K562 (cell line): ENCODE data around the gene BCORL1. TPM values are rescaled to one million over a fixed set of nuclear protein-coding genes. Genes with fewer than 3 reads are reported as not detected.

Experiments
- ATAC-seq: fragments of 200-7000 bp; cut with Tn5 transposase; 3 replicates; pipeline ENCODE4 v1.9.1; 2020; ENCODE audit warnings: moderate library complexity
- BruUV-seq: library from RNA; stranded (reverse); fragments of 400-500 nt; replicated peaks from 2 replicates; lab custom pipeline; 2021; lab: Mats Ljungman, UMichigan
- CTCF ChIA-PET: fragments of 300-600 bp; formaldehyde crosslinking; extraction: SDS; loops from one replicate; lab custom pipeline; 2021; ENCODE audit warnings: low intra/inter-chr PET ratio; lab: Yijun Ruan, JAX
- POLR2A ChIA-PET: fragments of 300-600, 350-650 bp; sonication (Branson Sonifier 250); formaldehyde crosslinking; extraction: SDS; loops from one replicate; lab custom pipeline; 2021; ENCODE audit warnings: antibody characterized with exemption, inconsistent platforms; lab: Yijun Ruan, JAX
- DNase-seq, 4 experiments: peaks; one replicate each; pipeline versions ENCODE4 v3.0.0 to v3.0.0-alpha.2; 2011 to 2018; ENCODE audit warnings: low spot score in 3 of 4, mixed read lengths in 3 of 4; ENCODE audit errors: extremely low read depth in 1 of 4
- FAIRE-seq: peaks from 2 replicates; lab custom pipeline; 2011; peaks lifted over from hg19 to GRCh38; lab: Jason Lieb, UNC
- H2AFZ ChIP-seq: 2 replicates; pipeline ENCODE4 v1.6.0; 2011; ENCODE audit warnings: low read depth, low read length, control low read depth, inconsistent platforms
- H3K27ac ChIP-seq: fragments of 200-600 bp; 3 replicates; pipeline ENCODE4 v1.8.0; 2011; ENCODE audit warnings: low read depth, mild to moderate bottlenecking, control low read depth, inconsistent platforms, low read length, moderate library complexity, mixed read lengths; ENCODE audit errors: extremely low read depth
- H3K27me3 ChIP-seq, 2 experiments: fragments of 300-600 bp in 1 of 2; 2 replicates in 1 of 2; 3 replicates in 1 of 2; pipeline versions ENCODE4 v1.6.0 to v1.8.0; 2011; ENCODE audit warnings: inconsistent platforms in 2 of 2, low read length in 2 of 2, mild to moderate bottlenecking in 1 of 2, mixed read lengths in 1 of 2, moderate library complexity in 1 of 2; ENCODE audit not compliant: control insufficient read depth in 2 of 2, insufficient read depth in 2 of 2
- H3K36me3 ChIP-seq: fragments of 300-600 bp; 3 replicates; pipeline ENCODE4 v1.8.0; 2011; ENCODE audit warnings: mild to moderate bottlenecking, low read length, inconsistent platforms; ENCODE audit not compliant: control insufficient read depth, insufficient read depth
- H3K4me1 ChIP-seq, 2 experiments: fragments of 200-600 bp in 1 of 2; replicated peaks in 1 of 2; 2 replicates in 1 of 2; 3 replicates in 1 of 2; pipeline versions ENCODE4 v1.5.1 to v1.8.0; 2011; ENCODE audit warnings: inconsistent platforms in 2 of 2, low read length in 2 of 2, mild to moderate bottlenecking in 1 of 2, mixed read lengths in 1 of 2, moderate library complexity in 1 of 2; ENCODE audit not compliant: control insufficient read depth in 2 of 2, insufficient read depth in 2 of 2
- H3K4me2 ChIP-seq: 2 replicates; pipeline ENCODE4 v1.6.1; 2011; ENCODE audit warnings: low read length, control low read depth, inconsistent platforms, mixed read lengths; ENCODE audit not compliant: insufficient read depth
- H3K4me3 ChIP-seq: fragments of 200-600 bp; sonication (generic), shearing (Covaris generic); 2 replicates; pipeline ENCODE4 v1.5.1; 2016; ENCODE audit warnings: control low read depth, inconsistent platforms
- H3K79me2 ChIP-seq: fragments of 200-600 bp; 3 replicates; pipeline ENCODE4 v1.8.0; 2011; ENCODE audit warnings: low read length, inconsistent platforms; ENCODE audit not compliant: control insufficient read depth, insufficient read depth
- H3K9ac ChIP-seq, 2 experiments: 2 replicates each; pipeline versions ENCODE4 v1.6.0 to v1.6.1; 2011; ENCODE audit warnings: low read depth in 2 of 2, low read length in 2 of 2, control low read depth in 1 of 2, inconsistent platforms in 1 of 2, mild to moderate bottlenecking in 1 of 2, mixed read lengths in 1 of 2; ENCODE audit not compliant: insufficient read depth in 1 of 2
- H3K9me1 ChIP-seq: one replicate; pipeline ENCODE4 v1.6.0; 2011; ENCODE audit warnings: inconsistent platforms, mild to moderate bottlenecking, low read length, moderate library complexity; ENCODE audit not compliant: control insufficient read depth, insufficient read depth
- H3K9me3 ChIP-seq: replicated peaks from 2 replicates; pipeline ENCODE4 v1.5.1; 2011; ENCODE audit warnings: low read depth, low read length, inconsistent platforms; ENCODE audit not compliant: control insufficient read depth, insufficient read depth
- H4K20me1 ChIP-seq: replicated peaks from 2 replicates; pipeline ENCODE4 v1.6.1; 2011; ENCODE audit warnings: low read length, inconsistent platforms, mixed read lengths; ENCODE audit not compliant: control insufficient read depth, insufficient read depth
- CREM ChIP-seq: IDR thresholded peaks from 2 replicates; pipeline ENCODE4 v1.6.1; 2014; ENCODE audit warnings: antibody characterized with exemption, low read depth
- EGR1 ChIP-seq: fragments of 450-650 bp; conservative IDR thresholded peaks from 2 replicates; pipeline ENCODE4 v1.6.1; 2017; ENCODE audit warnings: mild to moderate bottlenecking
- MTA2 ChIP-seq: fragments of 450-650 bp; IDR thresholded peaks from 2 replicates; pipeline ENCODE4 v1.6.1; 2016; ENCODE audit warnings: low read depth
- RFX1 ChIP-seq: fragments of 450-650 bp; IDR thresholded peaks from 2 replicates; pipeline ENCODE4 v1.6.1; 2016; ENCODE audit warnings: mild to moderate bottlenecking, moderate library complexity
- ZNF217 ChIP-seq: sonication (generic); formaldehyde crosslinking; IDR thresholded peaks from 2 replicates; pipeline ENCODE4 v1.8.0; 2022; ENCODE audit warnings: mild to moderate bottlenecking, missing genetic modification reagents
- WGBS: fragments of 100-300 bp; shearing (Covaris generic); methylation state at CpG from one replicate; pipeline ENCODE4 v1.1.6; 2016; ENCODE audit warnings: low coverage, mixed read lengths; ENCODE audit not compliant: insufficient coverage; ENCODE audit errors: missing lambda C conversion rate; 5-methylcytosine and 5-hydroxymethylcytosine counted together
- in situ Hi-C: fragments of 300-500 bp; cut with MboI; formaldehyde crosslinking; loops from 4 replicates; pipeline ENCODE4 v1.15.0; 2018; ENCODE audit warnings: inconsistent platforms, mixed read lengths
- intact Hi-C: fragments of 100-400 bp; cut with micrococcal nuclease; formaldehyde crosslinking; loops from 2 replicates; pipeline ENCODE4 v1.14.2; 2022
- polyA plus RNA-seq, 8 experiments: library from polyadenylated mRNA; depleted of rRNA in 4 of 8; stranded (reverse) in 5 of 8; unstranded in 3 of 8; fragments of >200 nt; fragmentation: Nextera tagmentation in 2 of 8; fragmentation: Illumina TruSeq in 1 of 8; extraction: Ambion mirVana in 2 of 8; extraction: Trizol in 1 of 8; gene quantifications; 2 replicates each; pipeline versions ENCODE4 v1.2.1 to v1.2.3, GENCODE V29; 2011 to 2014; ENCODE audit warnings: inconsistent platforms in 1 of 8, missing spikeins in 1 of 8
- total RNA-seq, 7 experiments: library from RNA; depleted of rRNA in 6 of 7; stranded (reverse); fragments of >200 nt in 6 of 7; fragmentation: Illumina TruSeq in 2 of 7; extraction: Trizol in 2 of 7; gene quantifications; 2 replicates each; pipeline versions ENCODE4 v1.2.1 to v1.2.3, GENCODE V29; 2011 to 2021; ENCODE audit warnings: low replicate concordance in 1 of 7
- TF ChIP-seq, protein P1 (sequence below): fragments of 450-650 bp; formaldehyde crosslinking; IDR thresholded peaks from 2 replicates; pipeline ENCODE4 v1.4.0; 2020; ENCODE audit warnings: mild to moderate bottlenecking, mixed read lengths

BCORL1 gene
- total and polyA plus RNA-seq, 9 of the 15 experiments (the other 6 are each of a cell fraction or from before 2014, with no cell fraction given) = 0.48 to 29.6 (median 2.1) TPM

DNA sequence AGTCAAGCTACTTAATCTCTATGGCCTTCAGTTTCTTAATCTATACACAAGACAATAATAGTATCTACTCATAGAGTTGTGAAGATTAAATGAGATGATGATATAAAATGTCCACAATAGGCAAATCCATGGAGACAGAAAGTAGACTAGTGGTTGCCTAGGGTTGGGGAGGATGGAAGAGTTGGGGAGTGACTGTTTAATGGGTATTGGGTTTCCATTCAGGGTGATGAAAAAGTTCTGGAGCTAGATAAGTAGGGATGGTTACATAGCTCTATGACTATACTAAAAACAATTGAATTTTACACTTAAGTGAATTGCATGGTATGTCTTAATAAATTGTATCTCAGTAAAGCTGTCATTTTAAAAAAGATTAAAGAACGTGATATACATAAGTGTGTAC is 35.7 kb downstream of the BCORL1 start (continued):
- TF ChIP-seq, protein P1, sequence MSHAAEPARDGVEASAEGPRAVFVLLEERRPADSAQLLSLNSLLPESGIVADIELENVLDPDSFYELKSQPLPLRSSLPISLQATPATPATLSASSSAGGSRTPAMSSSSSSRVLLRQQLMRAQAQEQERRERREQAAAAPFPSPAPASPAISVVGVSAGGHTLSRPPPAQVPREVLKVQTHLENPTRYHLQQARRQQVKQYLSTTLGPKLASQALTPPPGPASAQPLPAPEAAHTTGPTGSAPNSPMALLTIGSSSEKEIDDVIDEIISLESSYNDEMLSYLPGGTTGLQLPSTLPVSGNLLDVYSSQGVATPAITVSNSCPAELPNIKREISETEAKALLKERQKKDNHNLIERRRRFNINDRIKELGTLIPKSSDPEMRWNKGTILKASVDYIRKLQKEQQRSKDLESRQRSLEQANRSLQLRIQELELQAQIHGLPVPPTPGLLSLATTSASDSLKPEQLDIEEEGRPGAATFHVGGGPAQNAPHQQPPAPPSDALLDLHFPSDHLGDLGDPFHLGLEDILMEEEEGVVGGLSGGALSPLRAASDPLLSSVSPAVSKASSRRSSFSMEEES = no peak

DNA sequence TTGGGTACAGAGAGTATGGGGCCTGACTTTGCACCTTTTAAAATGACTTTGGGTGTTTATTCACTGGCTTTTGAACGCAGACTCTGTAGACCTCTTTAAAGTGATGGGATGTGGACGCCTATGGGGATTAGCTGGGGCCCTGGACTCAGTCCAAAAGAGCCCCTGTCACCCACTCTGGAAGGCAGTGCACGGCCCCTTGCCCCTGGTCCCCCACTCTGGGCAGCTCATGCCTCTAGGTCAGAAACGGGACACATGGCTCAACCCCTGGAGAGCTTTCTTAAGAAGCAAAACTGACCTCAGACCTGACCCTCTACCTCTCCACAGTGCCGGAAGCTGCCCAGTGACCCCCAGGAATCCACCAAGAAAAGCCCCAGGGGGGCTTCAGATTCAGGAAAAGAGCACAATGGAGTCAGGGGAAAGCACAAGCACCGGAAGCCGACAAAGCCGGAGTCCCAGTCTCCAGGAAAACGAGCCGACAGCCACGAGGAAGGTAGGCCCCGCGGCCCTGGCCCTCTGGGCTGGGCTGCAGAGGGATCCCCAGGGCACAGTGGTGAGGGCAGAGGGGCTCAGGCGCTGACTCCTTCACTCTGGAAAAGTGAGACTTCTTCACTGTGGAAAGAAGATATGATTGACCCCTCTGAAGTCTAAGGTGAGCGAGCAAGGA is 38.4 kb downstream of the BCORL1 start:
- no peak overlapping the region for H2AFZ ChIP-seq
- CTCF ChIA-PET = no interaction called here
- in situ Hi-C loops (no loop called here), intact Hi-C loops (no loop called here)
- no peak overlapping the region for H3K9ac ChIP-seq
- 83% methylated on average over 3 of the region's 15 CpGs for WGBS
- no peaks in the 10 kb centered on the region for H3K27me3 ChIP-seq
- no peaks in the 10 kb centered on the region for H3K9me3 ChIP-seq
- H3K27ac ChIP-seq = no peak overlapping the region
- H3K79me2 ChIP-seq = peaks cover 26% of the 10 kb centered on the region
- FAIRE-seq (no peak), DNase-seq (no peak), ATAC-seq (no peak)
- POLR2A ChIA-PET = no interaction called here
- H3K4me3 ChIP-seq = no peak overlapping the region
- H3K9me1 ChIP-seq = peaks cover 4% of the 10 kb centered on the region
- peaks cover 88% of the 10 kb centered on the region for H3K36me3 ChIP-seq
- peaks cover 7% of the 10 kb centered on the region for H4K20me1 ChIP-seq
- H3K4me2 ChIP-seq = no peak overlapping the region
- TF ChIP-seq RFX1 (no peak), EGR1 (no peak), CREM (no peak), MTA2 (no peak), ZNF217 (CRISPR knock-in tag) (no peak)
- BruUV-seq = no TSS peak
- peaks cover 7 to 10% of the 10 kb centered on the region in 2 experiments; a peak in 4 of 5 replicates for H3K4me1 ChIP-seq
